Islet precursor cell (in vitro differentiated cells): Measurements from ENCODE around the gene FHIP2A.
"Not testable (repeated sequence)": the region's sequence is repeated elsewhere in the genome, so short reads cannot be mapped to it uniquely, and the experiment has no call there.

Experiments used
- DNase-seq: peaks from one replicate; pipeline ENCODE4 v3.0.0-alpha.2; 2018

The FHIP2A gene

GRCh38 chr10:114821293-114821914 lies at the start of gene FHIP2A:
Gene FHIP2A (plus strand): TSS chr10:114821780. CDS start chr10:114822079, 299 bp downstream.
- DNase-seq, result peak; percentile 85

- no peak for DNase-seq
These were observed 48.9 kb upstream of the FHIP2A start for GRCh38 chr10:114772496-114773196.

- no peak for DNase-seq
These were observed 48.4 kb upstream of the FHIP2A start for GRCh38 chr10:114773197-114773532.

- DNase-seq, result not testable (repeated sequence)
These were observed 46.5 kb upstream of the FHIP2A start for GRCh38 chr10:114775082-114775481.

GRCh38 chr10:114777415-114777814 lies 44.2 kb upstream of the FHIP2A start:
- DNase-seq, result no peak

- DNase-seq, result no peak
These were observed 41.6 kb upstream of the FHIP2A start for GRCh38 chr10:114779803-114780576.

- no peak for DNase-seq
These were observed 40.9 kb upstream of the FHIP2A start for GRCh38 chr10:114780577-114781184.

GRCh38 chr10:114782666-114783065 lies 38.9 kb upstream of the FHIP2A start:
- DNase-seq, result no peak

- DNase-seq, result no peak
These were observed 37.9 kb upstream of the FHIP2A start for GRCh38 chr10:114783686-114784085.

- not testable (repeated sequence) for DNase-seq
These were observed 35.1 kb upstream of the FHIP2A start for GRCh38 chr10:114786492-114786891.

- not testable (repeated sequence) for DNase-seq
These were observed 34.4 kb upstream of the FHIP2A start for GRCh38 chr10:114787131-114787530.

GRCh38 chr10:114791768-114792167 lies 29.8 kb upstream of the FHIP2A start:
- DNase-seq, result no peak

GRCh38 chr10:114795039-114795438 lies 26.5 kb upstream of the FHIP2A start:
- DNase-seq, result no peak

- DNase-seq, result no peak
These were observed 21.2 kb upstream of the FHIP2A start for GRCh38 chr10:114800361-114800760.

GRCh38 chr10:114801411-114801813 lies 20.2 kb upstream of the FHIP2A start:
- DNase-seq, result no peak

GRCh38 chr10:114802177-114802576 lies 19.4 kb upstream of the FHIP2A start:
- DNase-seq, result no peak

GRCh38 chr10:114806562-114807391 lies 14.8 kb upstream of the FHIP2A start:
- no peak for DNase-seq

GRCh38 chr10:114808982-114809381 lies 12.6 kb upstream of the FHIP2A start:
- no peak for DNase-seq

GRCh38 chr10:114810926-114811325 lies 10.7 kb upstream of the FHIP2A start:
- DNase-seq, result no peak

- no peak for DNase-seq
These were observed 9.7 kb upstream of the FHIP2A start for GRCh38 chr10:114811862-114812261.

GRCh38 chr10:114815791-114816190 lies 5.8 kb upstream of the FHIP2A start:
- no peak for DNase-seq

- DNase-seq, result no peak
These were observed 5.3 kb upstream of the FHIP2A start for GRCh38 chr10:114816308-114816707.

GRCh38 chr10:114819322-114819721 lies 2.3 kb upstream of the FHIP2A start:
- DNase-seq, result no peak
